Prostate gland (tissue), 2 donors: Measurements from ENCODE around the gene KCNH2. TPM values are rescaled to one million over a fixed set of nuclear protein-coding genes. Genes with fewer than 3 reads are reported as not detected.

Experiments
- DNase-seq: peaks from one replicate; pipeline ENCODE4 v3.0.0-alpha.2; 2019; ENCODE audit warnings: low spot score
- H3K27ac ChIP-seq, 2 donors: fragments of 200-600 bp; sonication (generic); 2 replicates each; pipeline ENCODE4 v1.5.1; 2017 to 2019
- H3K27me3 ChIP-seq: fragments of 200-600 bp; sonication (generic); replicated peaks from 2 replicates; pipeline ENCODE4 v1.5.1; 2019; ENCODE audit not compliant: insufficient read depth
- H3K36me3 ChIP-seq, 2 donors: fragments of 200-600 bp; sonication (generic); 1 replicate in 1 of 2; 2 replicates in 1 of 2; pipeline versions ENCODE4 v1.5.1 to v1.8.1; 2017 to 2019
- H3K4me1 ChIP-seq: fragments of 200-600 bp; sonication (generic); replicated peaks from 2 replicates; pipeline ENCODE4 v1.5.1; 2019
- H3K4me3 ChIP-seq, 2 donors: fragments of 200-600 bp; sonication (generic); 2 replicates each; pipeline ENCODE4 v1.5.1; 2017 to 2019
- H3K9me3 ChIP-seq: fragments of 200-600 bp; sonication (generic); 2 replicates; pipeline ENCODE4 v1.5.1; 2017
- POLR2A ChIP-seq: fragments of 450-650 bp; IDR thresholded peaks from one replicate; pipeline ENCODE4 v1.6.1; 2016; ENCODE audit warnings: antibody characterized with exemption, mild to moderate bottlenecking
- POLR2AphosphoS5 ChIP-seq: sonication (generic); formaldehyde crosslinking; IDR thresholded peaks from one replicate; pipeline ENCODE4 v1.6.1; 2017; ENCODE audit warnings: antibody characterized with exemption
- WGBS: methylation state at CpG from one replicate; pipeline ENCODE4 v1.1.5; 2018; 5-methylcytosine and 5-hydroxymethylcytosine counted together
- intact Hi-C: fragments of 100-400 bp; cut with DNase I; formaldehyde crosslinking; loops from one replicate; pipeline ENCODE4 v1.14.2; 2022
- total RNA-seq, 2 donors: library from RNA; depleted of rRNA; stranded (reverse); fragments of >200 nt; gene quantifications; one replicate each; pipeline ENCODE4 v1.1.0, GENCODE V29; 2016
- TF ChIP-seq, protein P1 (sequence below), 4 experiments: fragments of 200-600 bp in 2 of 4; fragments of 450-650 bp in 2 of 4; sonication (generic) in 2 of 4; IDR thresholded peaks; 1 replicate in 3 of 4; 2 replicates in 1 of 4; pipeline ENCODE4 v1.5.1; 2016 to 2019; ENCODE audit warnings: antibody characterized with exemption in 4 of 4, mild to moderate bottlenecking in 2 of 4, moderate library complexity in 2 of 4

KCNH2 gene
- total RNA-seq, 2 donors from 2014 or later = 10.1 to 184 TPM

DNA sequence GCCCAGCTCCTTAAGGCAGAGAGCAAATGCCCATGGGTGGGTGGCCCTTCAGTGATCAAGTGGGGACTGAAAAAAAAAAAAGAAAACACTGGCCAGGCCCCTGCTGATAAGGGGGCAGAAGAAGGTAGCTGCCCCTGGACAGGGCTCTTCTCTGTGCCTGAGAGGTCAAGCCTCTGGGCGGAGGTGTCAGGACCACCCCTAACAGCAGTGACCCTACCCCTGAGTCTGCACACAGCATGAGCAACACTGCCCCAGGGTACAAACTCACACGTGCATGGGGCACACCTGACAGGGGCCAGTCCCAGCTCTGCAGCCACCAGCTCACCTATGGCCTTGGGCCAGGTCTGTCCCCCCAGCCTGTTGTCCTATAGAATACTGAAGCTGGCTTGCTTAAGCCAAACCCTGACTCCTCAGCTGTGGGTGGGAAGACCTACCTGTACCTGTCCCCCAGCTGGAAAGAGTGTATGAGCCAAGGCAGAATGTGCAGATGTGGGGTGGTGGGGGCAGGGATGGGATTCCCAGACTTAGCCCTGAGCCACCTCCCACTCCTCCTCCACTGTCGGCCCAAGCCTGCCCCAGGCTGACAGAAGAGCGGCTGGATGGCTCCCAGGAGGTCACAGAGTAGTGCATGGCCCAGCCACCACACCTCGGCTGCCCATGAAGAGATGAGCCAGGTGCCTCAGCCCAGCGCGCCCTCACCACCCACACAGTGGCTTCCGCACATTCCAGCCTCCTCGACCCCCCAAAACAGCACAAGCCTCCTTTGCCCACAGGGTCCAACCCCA is 23.7 kb downstream of the KCNH2 start:
- no peaks in the 10 kb centered on the region for H3K9me3 ChIP-seq
- no peak overlapping the region for H3K4me3 ChIP-seq
- H3K4me1 ChIP-seq = no peaks in the 10 kb centered on the region
- no peak for DNase-seq
- WGBS = 66% methylated on average over 9 of the region's 9 CpGs
- no peak for TF ChIP-seq POLR2A
- H3K36me3 ChIP-seq = no peaks in the 10 kb centered on the region
- H3K27ac ChIP-seq = peak overlapping the region in 1 of 2 donors; percentile 56
- intact Hi-C loops = no loop called here
- no peaks in the 10 kb centered on the region for H3K27me3 ChIP-seq

DNA sequence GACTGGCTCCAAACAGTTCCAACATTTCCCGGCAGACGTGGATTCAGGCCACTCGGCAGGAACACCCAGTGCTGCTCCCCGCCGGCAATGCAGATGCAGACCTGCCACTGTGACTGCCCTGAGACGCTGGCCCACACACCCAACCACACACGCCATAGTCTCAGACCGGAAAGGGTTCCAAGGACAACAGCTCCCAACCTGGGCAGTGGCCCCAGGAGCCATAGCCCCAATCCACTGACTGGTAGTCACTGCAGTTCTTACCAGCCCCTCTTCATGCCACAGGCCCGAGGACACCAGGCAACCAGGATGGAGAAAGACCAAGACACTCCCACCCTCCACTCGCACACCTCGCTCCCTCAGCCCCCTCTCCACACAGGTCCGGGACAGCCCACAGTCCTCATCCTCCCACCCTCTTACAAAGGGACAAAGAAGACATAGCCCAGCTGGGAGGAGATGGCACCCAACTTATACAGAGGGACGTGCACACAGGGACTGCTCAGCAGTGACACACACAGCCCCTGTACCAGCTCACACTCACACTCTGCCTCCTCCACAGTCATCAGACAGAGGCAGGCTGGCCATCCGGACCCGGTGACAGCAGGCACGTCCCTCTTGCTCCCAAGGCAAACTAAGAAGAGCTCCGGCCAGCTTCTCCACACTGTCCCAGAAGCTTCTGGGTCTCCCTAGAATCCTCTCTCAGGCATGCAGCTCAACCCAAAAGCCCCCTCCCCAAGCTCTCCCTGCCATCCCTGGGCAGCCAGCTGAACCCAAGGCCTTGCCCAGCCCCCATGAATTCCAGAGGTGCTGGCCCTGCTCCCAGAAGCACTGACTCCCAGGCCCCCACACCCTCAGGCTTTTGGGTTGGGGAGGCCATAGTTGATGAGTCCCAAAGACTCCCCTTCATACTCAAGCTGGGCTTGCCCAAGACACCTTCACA is 24.8 kb downstream of the KCNH2 start:
- WGBS = 74% methylated on average over 17 of the region's 17 CpGs
- Histone ChIP-seq H3K36me3 (no peaks in the 10 kb centered on the region), H3K4me3 (no peak overlapping the region), H3K27me3 (no peaks in the 10 kb centered on the region), H3K27ac (no peak overlapping the region), H3K4me1 (no peaks in the 10 kb centered on the region), H3K9me3 (no peaks in the 10 kb centered on the region)
- intact Hi-C loops = no loop called here
- TF ChIP-seq, protein P1, sequence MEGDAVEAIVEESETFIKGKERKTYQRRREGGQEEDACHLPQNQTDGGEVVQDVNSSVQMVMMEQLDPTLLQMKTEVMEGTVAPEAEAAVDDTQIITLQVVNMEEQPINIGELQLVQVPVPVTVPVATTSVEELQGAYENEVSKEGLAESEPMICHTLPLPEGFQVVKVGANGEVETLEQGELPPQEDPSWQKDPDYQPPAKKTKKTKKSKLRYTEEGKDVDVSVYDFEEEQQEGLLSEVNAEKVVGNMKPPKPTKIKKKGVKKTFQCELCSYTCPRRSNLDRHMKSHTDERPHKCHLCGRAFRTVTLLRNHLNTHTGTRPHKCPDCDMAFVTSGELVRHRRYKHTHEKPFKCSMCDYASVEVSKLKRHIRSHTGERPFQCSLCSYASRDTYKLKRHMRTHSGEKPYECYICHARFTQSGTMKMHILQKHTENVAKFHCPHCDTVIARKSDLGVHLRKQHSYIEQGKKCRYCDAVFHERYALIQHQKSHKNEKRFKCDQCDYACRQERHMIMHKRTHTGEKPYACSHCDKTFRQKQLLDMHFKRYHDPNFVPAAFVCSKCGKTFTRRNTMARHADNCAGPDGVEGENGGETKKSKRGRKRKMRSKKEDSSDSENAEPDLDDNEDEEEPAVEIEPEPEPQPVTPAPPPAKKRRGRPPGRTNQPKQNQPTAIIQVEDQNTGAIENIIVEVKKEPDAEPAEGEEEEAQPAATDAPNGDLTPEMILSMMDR (IDR thresholded peaks at IDR 0.05) = no peak
- TF ChIP-seq POLR2AphosphoS5 = no peak
- TF ChIP-seq POLR2A = no peak
- DNase-seq = no peak

- Histone ChIP-seq H3K27ac (no peak overlapping the region), H3K4me1 (no peaks in the 10 kb centered on the region), H3K27me3 (no peaks in the 10 kb centered on the region), H3K9me3 (no peaks in the 10 kb centered on the region), H3K4me3 (no peak overlapping the region), H3K36me3 (no peaks in the 10 kb centered on the region)
- 91% methylated on average over 33 of the region's 33 CpGs for WGBS
- DNase-seq = no peak
- TF ChIP-seq POLR2AphosphoS5 = no peak
- intact Hi-C loops = no loop called here
Measured at GRCh38 chr7:150952331-150953050, 25.6 kb downstream of the KCNH2 start.

DNA sequence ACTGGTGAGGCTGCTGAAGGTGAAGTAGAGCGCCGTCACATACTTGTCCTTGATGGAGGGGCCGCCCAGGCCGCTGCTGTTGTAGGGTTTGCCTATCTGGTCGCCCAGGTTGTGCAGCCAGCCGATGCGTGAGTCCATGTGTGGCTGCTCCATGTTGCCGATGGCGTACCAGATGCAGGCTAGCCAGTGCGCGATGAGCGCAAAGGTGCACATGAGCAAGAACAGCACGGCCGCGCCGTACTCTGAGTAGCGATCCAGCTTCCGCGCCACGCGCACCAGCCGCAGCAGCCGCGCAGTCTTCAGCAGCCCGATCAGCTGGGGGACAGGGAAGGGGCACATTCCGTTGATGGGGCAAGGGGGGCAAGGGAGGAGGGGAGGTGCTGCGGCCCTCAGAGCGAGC is 26.6 kb downstream of the KCNH2 start:
- no peak for TF ChIP-seq POLR2AphosphoS5
- TF ChIP-seq, protein P1 (IDR thresholded peaks at IDR 0.05) = no peak
- no peak for TF ChIP-seq POLR2A
- Histone ChIP-seq H3K4me1 (no peaks in the 10 kb centered on the region), H3K36me3 (no peaks in the 10 kb centered on the region), H3K27me3 (no peaks in the 10 kb centered on the region), H3K4me3 (no peak overlapping the region), H3K27ac (no peak overlapping the region), H3K9me3 (no peaks in the 10 kb centered on the region)
- no peak for DNase-seq
- WGBS = 97% methylated on average over 24 of the region's 28 CpGs
- intact Hi-C loops = no loop called here

- intact Hi-C loops = no loop called here
- Histone ChIP-seq H3K27ac (no peak overlapping the region), H3K4me3 (no peak overlapping the region), H3K27me3 (no peaks in the 10 kb centered on the region), H3K9me3 (no peaks in the 10 kb centered on the region), H3K4me1 (no peaks in the 10 kb centered on the region), H3K36me3 (no peaks in the 10 kb centered on the region)
- 94% methylated on average over 16 of the region's 16 CpGs for WGBS
- no peak for DNase-seq
- TF ChIP-seq, protein P1 (IDR thresholded peaks at IDR 0.05) = no peak
- TF ChIP-seq POLR2A (no peak), POLR2AphosphoS5 (no peak)
Measured at GRCh38 chr7:150951181-150951520, 27.0 kb downstream of the KCNH2 start.
